8988T (cell line): ENCODE data around the gene CFAP46.
"Not testable (repeated sequence)": the region's sequence is repeated elsewhere in the genome, so short reads cannot be mapped to it uniquely, and the experiment has no call there.

Source experiments
- DNase-seq: peaks from one replicate; pipeline ENCODE4 v3.0.0; 2011

The CFAP46 gene

GRCh38 chr10:132962623-132963429, 20.5 kb upstream of the CFAP46 start:
- DNase-seq, result no peak

GRCh38 chr10:132961787-132962622, 19.6 kb upstream of the CFAP46 start:
- DNase-seq, result no peak

DNA sequence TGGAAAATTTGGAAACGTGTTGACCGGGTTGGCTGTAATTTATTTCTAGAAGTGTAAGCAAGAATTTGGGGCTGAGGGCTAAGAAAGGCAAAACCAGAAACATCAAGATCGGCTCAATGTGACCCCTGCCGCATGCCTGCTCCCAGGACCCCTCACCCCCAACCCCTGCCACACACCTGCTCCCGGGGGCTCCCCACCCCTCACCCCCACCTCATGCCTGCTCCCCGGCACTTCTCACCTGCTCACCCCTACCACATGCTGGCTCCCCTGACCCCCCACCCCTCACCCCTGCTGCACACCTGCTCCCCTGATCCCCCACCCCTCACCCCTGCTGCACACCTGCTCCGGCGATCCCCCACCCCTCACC, 19.0 kb upstream of the CFAP46 start:
- no peak for DNase-seq

GRCh38 chr10:132960631-132961419, 18.5 kb upstream of the CFAP46 start:
- no peak for DNase-seq

- no peak for DNase-seq
Measured at GRCh38 chr10:132960071-132960472, 17.7 kb upstream of the CFAP46 start.

- DNase-seq, result no peak
Measured at GRCh38 chr10:132959559-132959961, 17.2 kb upstream of the CFAP46 start.

DNA sequence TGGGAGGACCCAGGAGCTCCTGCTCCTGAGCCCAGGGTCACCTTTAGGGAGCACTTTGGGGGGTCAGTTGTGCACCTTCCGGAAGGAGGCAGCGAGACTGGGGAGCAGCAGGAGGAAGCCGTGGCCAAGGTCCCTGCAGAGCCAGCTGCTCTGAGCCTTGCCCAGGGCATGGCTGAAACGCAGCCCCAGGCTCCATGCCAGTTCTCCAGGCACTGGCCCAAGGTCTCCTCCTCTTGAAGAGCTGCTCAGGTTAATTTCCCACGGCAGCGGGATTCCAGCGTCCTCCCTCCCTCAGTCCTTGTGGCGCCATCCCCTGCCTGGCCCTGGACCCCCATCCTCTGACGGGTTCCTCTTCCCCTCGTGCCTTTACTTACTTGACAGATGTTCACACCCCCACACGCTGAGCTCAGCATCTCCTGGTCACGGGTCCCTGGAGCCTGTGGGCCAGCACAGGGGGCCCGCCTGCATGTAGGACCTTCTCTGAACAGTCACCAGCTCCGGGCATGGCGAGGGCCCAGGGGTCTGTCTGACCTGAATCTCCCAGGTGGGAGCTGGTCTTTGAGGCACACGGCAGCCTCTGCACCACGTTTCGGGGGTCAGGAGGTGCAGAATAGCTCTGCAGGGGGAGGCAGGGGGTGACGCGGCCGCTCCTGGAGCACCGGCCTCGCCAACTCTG, 16.7 kb upstream of the CFAP46 start:
- no peak for DNase-seq

DNA sequence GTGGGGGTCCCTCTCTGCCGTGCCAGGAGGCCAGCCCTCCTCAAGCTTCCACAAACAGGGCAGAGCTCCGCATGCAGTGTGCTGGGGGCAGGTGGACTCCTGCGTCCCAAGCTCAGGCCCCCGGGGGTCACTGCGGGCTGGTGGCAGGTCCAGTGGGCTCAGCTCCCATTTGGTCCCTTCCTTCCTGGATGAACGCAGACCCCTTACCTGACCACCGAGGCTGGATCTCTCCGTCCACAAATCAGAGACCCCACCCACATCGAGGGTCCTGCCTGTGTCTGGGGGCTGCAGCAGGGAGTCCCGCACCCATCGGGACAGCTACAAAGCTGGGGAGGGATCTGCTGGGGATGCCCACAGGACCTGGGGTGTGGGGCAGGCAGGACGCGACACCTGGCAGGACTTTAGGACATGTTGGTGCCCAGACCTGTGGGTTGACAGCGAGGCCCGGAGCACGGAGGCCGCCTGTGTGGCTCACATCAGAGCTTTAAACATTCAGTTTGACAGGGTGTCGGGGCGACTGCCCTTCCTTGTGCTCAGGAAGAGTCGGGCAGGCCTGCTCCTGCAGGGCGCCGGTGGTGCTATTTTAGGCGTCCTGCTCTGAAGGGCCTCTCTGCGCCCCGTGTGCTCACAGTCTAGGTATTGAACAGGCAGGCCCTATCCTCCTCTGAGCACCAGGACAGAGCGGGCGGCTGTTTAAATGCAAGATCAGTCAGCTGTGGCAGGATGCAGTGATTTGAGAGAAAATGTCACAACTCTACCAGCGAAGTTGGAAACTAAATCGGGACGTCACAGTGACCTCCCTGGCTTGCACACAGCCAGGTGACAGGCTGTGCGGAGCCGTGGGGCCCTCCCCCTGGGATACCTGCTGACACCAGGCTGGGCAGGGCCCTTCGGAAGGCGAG, 15.9 kb upstream of the CFAP46 start:
- no peak for DNase-seq

- DNase-seq, result no peak
Measured at GRCh38 chr10:132957131-132957530, 14.8 kb upstream of the CFAP46 start.

DNA sequence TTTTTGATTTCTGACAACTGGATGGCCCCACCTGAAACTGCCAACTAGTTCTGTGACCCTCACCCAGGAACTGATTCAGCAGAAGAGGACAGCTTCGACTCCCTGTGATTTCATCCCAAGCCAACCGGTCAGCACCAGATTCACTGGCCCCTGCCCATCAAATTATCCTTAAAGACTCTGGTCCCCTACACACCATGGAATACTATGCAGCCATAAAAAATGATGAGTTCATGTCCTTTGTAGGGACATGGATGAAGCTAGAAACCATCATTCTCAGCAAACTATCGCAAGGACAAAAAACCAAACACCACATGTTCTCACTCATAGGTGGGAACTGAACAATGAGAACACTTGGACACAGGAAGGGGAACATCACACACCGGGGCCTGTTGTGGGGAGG, 13.9 kb upstream of the CFAP46 start:
- DNase-seq, result not testable (repeated sequence)

GRCh38 chr10:132955479-132955878, 13.1 kb upstream of the CFAP46 start:
- no peak for DNase-seq

DNA sequence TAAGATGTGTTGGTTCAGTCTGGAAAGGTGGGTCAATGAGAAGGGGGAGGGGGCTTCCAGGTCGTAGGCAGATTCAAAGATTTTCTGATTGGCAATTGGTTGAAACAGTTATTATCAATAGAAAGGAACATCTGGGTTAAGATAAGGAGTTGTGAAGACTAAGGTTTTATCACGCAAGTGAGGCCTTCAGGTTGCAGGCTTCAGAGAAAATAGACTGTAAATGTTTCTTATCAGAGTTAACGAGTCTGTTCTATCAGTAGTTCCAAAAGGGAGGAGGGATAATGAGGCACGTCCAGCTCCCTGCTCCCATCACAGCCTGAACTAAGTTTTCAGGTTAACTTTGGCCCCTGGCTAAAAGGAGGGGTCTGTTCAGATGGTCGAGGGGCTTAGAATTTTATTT, 11.1 kb upstream of the CFAP46 start:
- DNase-seq, result no peak

DNA sequence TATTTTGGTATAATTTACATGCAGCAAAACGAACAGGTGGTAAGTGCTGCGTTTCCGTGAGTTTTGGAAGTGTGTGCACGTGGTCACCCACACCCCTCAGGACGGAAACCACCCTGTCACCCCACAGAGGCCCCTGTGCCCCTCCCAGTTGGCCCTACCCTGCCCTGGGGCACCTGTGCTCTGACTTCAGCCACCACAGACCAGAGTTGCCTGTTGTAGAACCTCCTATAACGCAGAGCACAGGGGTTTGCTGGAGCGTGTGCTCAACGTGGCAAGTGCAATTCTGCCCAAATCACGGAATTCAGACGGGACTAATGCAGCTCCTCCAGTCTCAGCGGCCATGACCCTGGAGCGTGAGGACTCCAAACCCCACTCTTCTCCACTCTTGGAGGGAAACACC, 9.6 kb upstream of the CFAP46 start:
- no peak for DNase-seq

DNA sequence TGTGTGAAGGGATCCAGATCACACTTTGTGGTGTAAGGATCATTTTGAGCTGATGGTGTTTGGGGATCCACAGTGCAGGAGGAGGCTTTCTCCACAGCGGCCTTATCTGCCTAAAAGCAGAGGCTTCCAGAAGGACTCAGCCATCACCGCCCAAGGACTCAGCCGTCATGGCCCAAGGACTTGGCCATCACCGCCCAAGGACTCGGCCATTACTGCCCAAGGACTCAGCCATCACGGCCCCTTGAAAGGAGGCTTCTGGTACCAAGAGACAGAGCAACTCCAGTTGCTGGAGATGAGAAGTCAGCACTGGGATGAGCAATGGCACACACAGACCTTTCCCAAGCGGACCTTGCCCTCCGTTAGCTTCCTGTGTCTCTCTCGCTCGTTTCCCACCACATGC, 6.0 kb upstream of the CFAP46 start:
- no peak for DNase-seq

DNA sequence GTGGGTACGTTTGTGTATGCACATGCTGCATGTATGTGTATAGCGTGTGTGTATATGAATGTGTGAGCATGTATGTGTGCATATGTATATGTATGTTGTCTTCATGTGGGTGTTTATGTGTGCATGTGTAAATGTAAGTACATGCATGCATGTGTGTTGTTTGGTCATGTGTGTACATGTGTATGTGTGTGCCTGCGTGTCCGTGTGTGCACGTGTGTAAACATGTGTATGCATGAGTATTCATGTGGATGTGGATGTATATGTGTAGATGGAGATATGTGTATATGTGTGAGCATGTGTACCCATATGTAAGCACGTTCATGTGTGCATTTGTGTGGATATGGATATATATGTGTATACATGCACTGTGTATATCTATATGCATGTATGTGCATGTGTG, 5.5 kb upstream of the CFAP46 start:
- DNase-seq, result no peak

DNA sequence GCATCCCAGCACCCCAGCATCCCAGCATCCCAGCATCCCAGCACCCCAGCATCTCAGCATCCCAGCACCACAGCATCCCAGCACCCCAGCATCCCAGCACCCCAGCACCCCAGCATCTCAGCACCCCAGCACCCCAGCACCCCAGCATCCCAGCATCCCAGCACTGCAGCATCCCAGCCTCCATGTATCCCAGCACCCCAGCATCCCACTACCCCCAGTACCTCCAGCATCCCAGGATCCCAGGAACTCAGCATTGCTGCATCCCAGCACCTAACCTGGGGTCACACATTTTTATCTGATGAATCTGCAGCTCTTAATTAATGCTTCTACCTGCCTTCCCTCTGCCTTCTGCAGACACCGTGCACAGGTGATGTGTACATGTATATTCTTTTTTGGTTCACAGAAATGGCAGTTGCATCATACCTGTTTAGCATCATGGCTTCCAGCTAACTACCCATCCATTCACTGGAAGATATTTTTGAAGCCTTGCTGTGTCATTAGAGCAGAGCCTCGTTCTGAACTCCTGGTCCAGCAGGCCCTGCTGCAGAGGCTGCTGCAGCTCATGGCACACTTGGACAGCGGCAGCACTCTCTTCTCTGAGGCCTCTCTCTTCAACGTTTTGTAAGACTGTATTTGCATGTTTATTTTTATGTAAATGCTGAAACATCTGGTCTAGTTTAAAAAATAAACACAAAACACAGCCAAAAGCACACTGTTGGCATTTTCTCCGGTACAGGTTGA, 4.6 kb upstream of the CFAP46 start:
- DNase-seq, result no peak

DNA sequence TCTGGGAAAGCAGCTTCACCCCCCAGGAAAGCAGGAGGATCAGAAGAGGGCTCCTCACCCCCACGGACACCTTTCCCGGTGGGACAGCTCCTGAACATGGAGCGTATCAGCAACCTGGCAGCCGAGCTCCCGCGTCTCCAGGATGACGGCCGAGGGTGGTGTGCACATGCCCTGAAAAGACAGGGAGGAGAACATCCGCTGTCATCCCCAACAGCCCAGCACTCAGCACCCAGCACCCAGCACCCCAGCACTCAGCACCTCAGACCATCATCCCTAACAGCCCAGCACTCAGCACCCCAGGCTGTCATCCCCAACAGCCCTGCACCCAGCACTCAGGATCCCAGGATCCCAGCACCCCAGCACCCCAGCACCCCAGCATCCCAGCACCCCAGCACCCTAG, 3.9 kb upstream of the CFAP46 start:
- DNase-seq, result no peak

GRCh38 chr10:132945894-132946255, 3.5 kb upstream of the CFAP46 start:
- no peak for DNase-seq

GRCh38 chr10:132945125-132945893, 2.9 kb upstream of the CFAP46 start:
- DNase-seq, result no peak

GRCh38 chr10:132944510-132944909, 2.1 kb upstream of the CFAP46 start:
- no peak for DNase-seq
